Measurements from ENCODE around the gene SLC39A13. TPM values are rescaled to one million over a fixed set of nuclear protein-coding genes. Genes with fewer than 3 reads are reported as not detected.

The SLC39A13 gene
- total and polyA plus RNA-seq, 2 of the 13 experiments (the other 11 are each of a cell fraction or from before 2014, with no cell fraction given), result 15.3 to 30.5 TPM

DNA sequence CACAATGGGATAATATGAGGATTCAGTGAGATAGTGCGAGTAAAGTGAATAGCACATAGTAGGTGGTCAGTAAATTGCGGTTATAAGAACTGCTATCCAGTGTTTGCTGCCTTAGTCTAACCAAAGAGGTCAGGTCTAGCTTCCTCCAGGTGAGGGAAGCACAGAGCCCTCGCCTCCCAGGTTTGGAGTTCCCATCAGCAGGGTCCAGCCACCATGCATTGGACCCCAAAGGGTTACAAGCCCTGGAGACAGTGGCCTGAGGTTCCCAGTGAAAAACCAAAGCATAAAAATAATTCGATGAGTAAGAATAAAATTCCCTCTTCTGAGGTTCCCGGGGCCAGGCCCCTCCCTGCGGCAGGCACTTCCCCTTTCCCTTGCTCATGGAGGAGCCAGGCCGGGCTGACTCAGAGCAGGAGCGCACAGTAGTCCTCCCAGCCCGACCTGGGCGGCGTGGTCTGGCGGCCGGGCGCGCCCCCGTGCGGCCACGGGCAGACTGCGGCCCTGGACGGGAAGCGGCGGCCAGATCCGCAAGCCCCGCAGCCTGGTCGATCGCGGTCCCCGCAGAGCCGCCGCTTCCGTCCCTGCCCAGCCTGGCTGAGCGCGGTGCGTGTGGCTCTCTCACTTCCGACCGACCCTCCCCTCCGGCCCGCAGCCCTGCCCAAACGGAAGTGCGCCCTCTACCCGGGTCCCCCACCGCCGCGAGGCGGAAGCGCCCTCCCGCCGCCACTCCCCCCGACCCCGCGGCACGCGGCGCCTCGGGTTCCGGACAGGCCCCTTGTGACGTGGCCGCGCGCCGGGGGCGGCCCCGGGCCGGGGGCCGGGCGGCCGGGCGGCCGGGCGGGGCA is at the start of gene SLC39A13 (continued):
- TF ChIP-seq, protein P1, sequence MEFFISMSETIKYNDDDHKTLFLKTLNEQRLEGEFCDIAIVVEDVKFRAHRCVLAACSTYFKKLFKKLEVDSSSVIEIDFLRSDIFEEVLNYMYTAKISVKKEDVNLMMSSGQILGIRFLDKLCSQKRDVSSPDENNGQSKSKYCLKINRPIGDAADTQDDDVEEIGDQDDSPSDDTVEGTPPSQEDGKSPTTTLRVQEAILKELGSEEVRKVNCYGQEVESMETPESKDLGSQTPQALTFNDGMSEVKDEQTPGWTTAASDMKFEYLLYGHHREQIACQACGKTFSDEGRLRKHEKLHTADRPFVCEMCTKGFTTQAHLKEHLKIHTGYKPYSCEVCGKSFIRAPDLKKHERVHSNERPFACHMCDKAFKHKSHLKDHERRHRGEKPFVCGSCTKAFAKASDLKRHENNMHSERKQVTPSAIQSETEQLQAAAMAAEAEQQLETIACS (CRISPR knock-in tag; IDR thresholded peaks at IDR 0.05), result peak; percentile 74
- TF ChIP-seq, protein P2, sequence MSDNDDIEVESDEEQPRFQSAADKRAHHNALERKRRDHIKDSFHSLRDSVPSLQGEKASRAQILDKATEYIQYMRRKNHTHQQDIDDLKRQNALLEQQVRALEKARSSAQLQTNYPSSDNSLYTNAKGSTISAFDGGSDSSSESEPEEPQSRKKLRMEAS (IDR thresholded peaks at IDR 0.05), result peak; percentile 78
- TF ChIP-seq ZKSCAN8 (CRISPR knock-in tag; IDR thresholded peaks at IDR 0.05; ENCODE audit: borderline replicate concordance) (peak; percentile 50; the same call in 1 of the 2 replicates), ZNF496 (CRISPR knock-in tag; IDR thresholded peaks at IDR 0.05; ENCODE audit: insufficient replicate concordance) (no peak), ZNF749 (CRISPR knock-in tag; IDR thresholded peaks at IDR 0.05; ENCODE audit: borderline replicate concordance) (peak; percentile 78), ZNF354B (CRISPR knock-in tag; IDR thresholded peaks at IDR 0.05) (no peak), ZSCAN22 (CRISPR knock-in tag; IDR thresholded peaks at IDR 0.05) (no peak), ZNF775 (CRISPR knock-in tag; IDR thresholded peaks at IDR 0.05; ENCODE audit: borderline replicate concordance) (peak; percentile 67; the same call in 1 of the 2 replicates), MAFF (IDR thresholded peaks at IDR 0.05; ENCODE audit: low read depth, low read length) (no peak), ZNF33B (CRISPR knock-in tag; IDR thresholded peaks at IDR 0.05) (peak; percentile 53; the same call in 1 of the 2 replicates), ZNF484 (CRISPR knock-in tag; IDR thresholded peaks at IDR 0.05; ENCODE audit: borderline replicate concordance, low read depth) (no peak), PRPF4 (IDR thresholded peaks at IDR 0.05; ENCODE audit: low read depth, low read length, poor library complexity, severe bottlenecking) (no peak), ARNTL (CRISPR knock-in tag; IDR thresholded peaks at IDR 0.05) (peak; percentile 51; the same call in 1 of the 2 replicates), ZNF234 (CRISPR knock-in tag; conservative IDR thresholded peaks at IDR 0.05) (0 out of 2 replicates have a peak, but pooled peaks have one; percentile 70), RBFOX2 (IDR thresholded peaks at IDR 0.05; ENCODE audit: low read depth, low read length) (peak; percentile 94), TAF15 (IDR thresholded peaks at IDR 0.05; ENCODE audit: low read depth, low read length, poor library complexity, severe bottlenecking) (no peak), BHLHE40 (IDR thresholded peaks at IDR 0.05; ENCODE audit: low read length) (no peak; the same call in 1 of the 2 replicates), RFX1 (IDR thresholded peaks at IDR 0.05) (no peak), ZNF660 (CRISPR knock-in tag; IDR thresholded peaks at IDR 0.05; ENCODE audit: borderline replicate concordance, low read depth) (no peak), ISX (CRISPR knock-in tag; conservative IDR thresholded peaks at IDR 0.05) (no peak), MED13 (CRISPR knock-in tag; IDR thresholded peaks at IDR 0.05) (peak; percentile 52; the same call in 1 of the 2 replicates), HOXD1 (CRISPR knock-in tag; IDR thresholded peaks at IDR 0.05) (peak; percentile 60; the same call in 1 of the 2 replicates), CEBPB (IDR thresholded peaks at IDR 0.05; ENCODE audit: borderline replicate concordance, low read depth, low read length) (no peak)
- TF ChIP-seq, protein P3, sequence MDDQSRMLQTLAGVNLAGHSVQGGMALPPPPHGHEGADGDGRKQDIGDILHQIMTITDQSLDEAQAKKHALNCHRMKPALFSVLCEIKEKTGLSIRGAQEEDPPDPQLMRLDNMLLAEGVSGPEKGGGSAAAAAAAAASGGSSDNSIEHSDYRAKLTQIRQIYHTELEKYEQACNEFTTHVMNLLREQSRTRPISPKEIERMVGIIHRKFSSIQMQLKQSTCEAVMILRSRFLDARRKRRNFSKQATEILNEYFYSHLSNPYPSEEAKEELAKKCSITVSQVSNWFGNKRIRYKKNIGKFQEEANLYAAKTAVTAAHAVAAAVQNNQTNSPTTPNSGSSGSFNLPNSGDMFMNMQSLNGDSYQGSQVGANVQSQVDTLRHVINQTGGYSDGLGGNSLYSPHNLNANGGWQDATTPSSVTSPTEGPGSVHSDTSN (CRISPR knock-in tag; IDR thresholded peaks at IDR 0.05; ENCODE audit: borderline replicate concordance), result no peak
- TF ChIP-seq, protein P4, sequence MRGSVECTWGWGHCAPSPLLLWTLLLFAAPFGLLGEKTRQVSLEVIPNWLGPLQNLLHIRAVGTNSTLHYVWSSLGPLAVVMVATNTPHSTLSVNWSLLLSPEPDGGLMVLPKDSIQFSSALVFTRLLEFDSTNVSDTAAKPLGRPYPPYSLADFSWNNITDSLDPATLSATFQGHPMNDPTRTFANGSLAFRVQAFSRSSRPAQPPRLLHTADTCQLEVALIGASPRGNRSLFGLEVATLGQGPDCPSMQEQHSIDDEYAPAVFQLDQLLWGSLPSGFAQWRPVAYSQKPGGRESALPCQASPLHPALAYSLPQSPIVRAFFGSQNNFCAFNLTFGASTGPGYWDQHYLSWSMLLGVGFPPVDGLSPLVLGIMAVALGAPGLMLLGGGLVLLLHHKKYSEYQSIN (CRISPR knock-in tag; IDR thresholded peaks at IDR 0.05; ENCODE audit: borderline replicate concordance), result no peak
- TF ChIP-seq, protein P5, sequence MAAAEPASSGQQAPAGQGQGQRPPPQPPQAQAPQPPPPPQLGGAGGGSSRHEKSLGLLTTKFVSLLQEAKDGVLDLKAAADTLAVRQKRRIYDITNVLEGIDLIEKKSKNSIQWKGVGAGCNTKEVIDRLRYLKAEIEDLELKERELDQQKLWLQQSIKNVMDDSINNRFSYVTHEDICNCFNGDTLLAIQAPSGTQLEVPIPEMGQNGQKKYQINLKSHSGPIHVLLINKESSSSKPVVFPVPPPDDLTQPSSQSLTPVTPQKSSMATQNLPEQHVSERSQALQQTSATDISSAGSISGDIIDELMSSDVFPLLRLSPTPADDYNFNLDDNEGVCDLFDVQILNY (CRISPR knock-in tag; conservative IDR thresholded peaks at IDR 0.05), result 0 out of 2 replicates have a peak, but pooled peaks have one; percentile 57
